SK-N-SH (cell line): ENCODE measurements around the gene RAI2. TPM values are rescaled to one million over a fixed set of nuclear protein-coding genes. Genes with fewer than 3 reads are reported as not detected.

Source experiments
- CTCF ChIA-PET: fragments of 300-600, 350-600 bp; formaldehyde crosslinking; extraction: SDS; loops from one replicate; lab custom pipeline; 2021; lab: Yijun Ruan, JAX
- POLR2A ChIA-PET: fragments of 350-600 bp; sonication (Branson Sonifier 250); formaldehyde crosslinking; extraction: SDS; loops from one replicate; lab custom pipeline; 2020; ENCODE audit warnings: antibody characterized with exemption, inconsistent platforms; lab: Yijun Ruan, JAX
- DNase-seq: peaks from one replicate; pipeline ENCODE4 v3.0.0; 2012
- H2AFZ ChIP-seq: fragments of 200-600 bp; sonication (generic); 2 replicates; pipeline ENCODE4 v1.8.1; 2016; ENCODE audit warnings: antibody characterized with exemption, mild to moderate bottlenecking, low read depth
- H3F3A ChIP-seq: fragments of 200-600 bp; sonication (generic); replicated peaks from 2 replicates; pipeline ENCODE3; 2016; ENCODE audit warnings: antibody characterized with exemption, mild to moderate bottlenecking; ENCODE audit not compliant: insufficient read depth
- H3K27ac ChIP-seq, 2 experiments: fragments of 200-500 bp in 1 of 2; fragments of 200-600 bp in 1 of 2; sonication (Bioruptor generic) in 1 of 2; sonication (generic), shearing (Covaris generic) in 1 of 2; 2 replicates each; pipeline versions ENCODE4 v1.5.1 to v1.6.1; 2014 to 2016; ENCODE audit warnings: low read depth in 2 of 2, inconsistent platforms in 1 of 2, low read length in 1 of 2, mild to moderate bottlenecking in 1 of 2, mixed read lengths in 1 of 2
- H3K27me3 ChIP-seq: fragments of 200-600 bp; sonication (generic), shearing (Covaris generic); 2 replicates; pipeline ENCODE4 v1.6.1; 2016; ENCODE audit warnings: mixed run types; ENCODE audit not compliant: insufficient read depth
- H3K36me3 ChIP-seq, 2 experiments: fragments of 200-500 bp in 1 of 2; fragments of 200-600 bp in 1 of 2; sonication (Bioruptor generic) in 1 of 2; sonication (generic) in 1 of 2; replicated peaks in 1 of 2; 2 replicates each; pipeline versions ENCODE3 to v1.5.1; 2014 to 2016; ENCODE audit warnings: low read length in 1 of 2, mild to moderate bottlenecking in 1 of 2; ENCODE audit not compliant: insufficient read depth in 2 of 2, control insufficient read depth in 1 of 2
- H3K4me1 ChIP-seq, 2 experiments: fragments of 200-500 bp in 1 of 2; fragments of 200-600 bp in 1 of 2; sonication (Bioruptor generic) in 1 of 2; sonication (generic), shearing (Covaris generic) in 1 of 2; 2 replicates each; pipeline versions ENCODE4 v1.5.1 to v1.6.1; 2014 to 2016; ENCODE audit warnings: low read depth in 1 of 2, low read length in 1 of 2, mixed run types in 1 of 2; ENCODE audit not compliant: insufficient read depth in 2 of 2, control insufficient read depth in 1 of 2
- H3K4me2 ChIP-seq: fragments of 200-600 bp; sonication (generic), shearing (Covaris generic); 2 replicates; pipeline ENCODE4 v1.6.1; 2017; ENCODE audit warnings: mixed run types
- H3K4me3 ChIP-seq, 2 experiments: fragments of 200-500 bp in 1 of 2; fragments of 200-600 bp in 1 of 2; sonication (Bioruptor generic) in 1 of 2; sonication (generic), shearing (Covaris generic) in 1 of 2; 2 replicates each; pipeline versions ENCODE4 v1.5.1 to v1.8.1; 2014 to 2016; ENCODE audit warnings: low read depth in 2 of 2, inconsistent platforms in 1 of 2, low read length in 1 of 2, mild to moderate bottlenecking in 1 of 2, mixed read lengths in 1 of 2, moderate library complexity in 1 of 2
- H3K79me2 ChIP-seq: fragments of 200-600 bp; sonication (generic); 2 replicates; pipeline ENCODE4 v1.8.1; 2017; ENCODE audit warnings: mild to moderate bottlenecking; ENCODE audit not compliant: insufficient read depth
- H3K9ac ChIP-seq: fragments of 200-600 bp; sonication (generic); 2 replicates; pipeline ENCODE4 v1.6.1; 2017; ENCODE audit warnings: mixed run types
- H3K9me2 ChIP-seq: fragments of 200-600 bp; sonication (generic); 2 replicates; pipeline ENCODE4 v1.6.1; 2017; ENCODE audit warnings: mixed run types
- H3K9me3 ChIP-seq: fragments of 200-600 bp; sonication (generic); 2 replicates; pipeline ENCODE4 v1.6.1; 2017; ENCODE audit warnings: mixed run types, mild to moderate bottlenecking, moderate library complexity
- H4K20me1 ChIP-seq: fragments of 200-600 bp; sonication (generic); 2 replicates; pipeline ENCODE4 v1.6.1; 2017; ENCODE audit warnings: mild to moderate bottlenecking, mixed run types; ENCODE audit not compliant: insufficient read depth
- CHD2 ChIP-seq: fragments of 150-350 bp; IDR thresholded peaks from 2 replicates; pipeline ENCODE4 v1.6.1; 2018; ENCODE audit warnings: low read length; ENCODE audit not compliant: partially characterized antibody
- CTCF ChIP-seq: fragments of 200-600 bp; sonication (generic); IDR thresholded peaks from 2 replicates; pipeline ENCODE4 v1.6.1; 2017; ENCODE audit warnings: antibody characterized with exemption, mild to moderate bottlenecking, moderate library complexity
- ELF1 ChIP-seq: IDR thresholded peaks from 2 replicates; pipeline ENCODE4 v1.4.0; 2012
- FOXJ3 ChIP-seq: sonication (generic); formaldehyde crosslinking; IDR thresholded peaks from 2 replicates; pipeline ENCODE4 v1.5.1; 2020; ENCODE audit warnings: mild to moderate bottlenecking, missing genetic modification reagents
- FOXM1 ChIP-seq: IDR thresholded peaks from 2 replicates; pipeline ENCODE4 v1.4.0; 2012; ENCODE audit warnings: low read depth, mild to moderate bottlenecking
- MEF2A ChIP-seq: IDR thresholded peaks from 2 replicates; pipeline ENCODE4 v1.4.0; 2012; ENCODE audit warnings: low read depth, borderline replicate concordance
- NFIC ChIP-seq: IDR thresholded peaks from 2 replicates; pipeline ENCODE4 v1.4.0; 2012; ENCODE audit warnings: borderline replicate concordance
- RAD21 ChIP-seq: IDR thresholded peaks from 2 replicates; pipeline ENCODE4 v1.6.1; 2012; ENCODE audit warnings: mild to moderate bottlenecking, low read length
- RXRA ChIP-seq: IDR thresholded peaks from 2 replicates; pipeline ENCODE4 v1.4.0; 2012; ENCODE audit warnings: low read depth, mild to moderate bottlenecking, borderline replicate concordance
- TEAD4 ChIP-seq: IDR thresholded peaks from 2 replicates; pipeline ENCODE4 v1.4.0; 2012; ENCODE audit warnings: mild to moderate bottlenecking, borderline replicate concordance; ENCODE audit not compliant: insufficient read depth
- USF2 ChIP-seq: fragments of 150-350 bp; IDR thresholded peaks from 2 replicates; pipeline ENCODE4 v1.6.1; 2017; ENCODE audit warnings: antibody characterized with exemption, low read length, low read depth, borderline replicate concordance
- YY1 ChIP-seq: IDR thresholded peaks from 2 replicates; pipeline ENCODE4 v1.4.0; 2012; ENCODE audit warnings: low read depth, mild to moderate bottlenecking
- WGBS: methylation state at CpG from one replicate; pipeline ENCODE4 v1.1.6; 2017; ENCODE audit warnings: low lambda C conversion rate; 5-methylcytosine and 5-hydroxymethylcytosine counted together
- polyA plus RNA-seq, 3 experiments: library from polyadenylated mRNA; depleted of rRNA; stranded (reverse); fragments of >200 nt; gene quantifications; 2 replicates each; pipeline ENCODE4 v1.2.3, GENCODE V29; 2012
- TF ChIP-seq, protein P1 (sequence below): IDR thresholded peaks from 2 replicates; pipeline ENCODE4 v1.4.0; 2012; ENCODE audit warnings: low read depth, borderline replicate concordance
- TF ChIP-seq, protein P2 (sequence below): IDR thresholded peaks from 2 replicates; pipeline ENCODE4; 2012

RAI2 gene
- polyA plus RNA-seq, 1 of the 3 experiments (the other 2 are of a cell fraction), result 0.07 TPM

DNA sequence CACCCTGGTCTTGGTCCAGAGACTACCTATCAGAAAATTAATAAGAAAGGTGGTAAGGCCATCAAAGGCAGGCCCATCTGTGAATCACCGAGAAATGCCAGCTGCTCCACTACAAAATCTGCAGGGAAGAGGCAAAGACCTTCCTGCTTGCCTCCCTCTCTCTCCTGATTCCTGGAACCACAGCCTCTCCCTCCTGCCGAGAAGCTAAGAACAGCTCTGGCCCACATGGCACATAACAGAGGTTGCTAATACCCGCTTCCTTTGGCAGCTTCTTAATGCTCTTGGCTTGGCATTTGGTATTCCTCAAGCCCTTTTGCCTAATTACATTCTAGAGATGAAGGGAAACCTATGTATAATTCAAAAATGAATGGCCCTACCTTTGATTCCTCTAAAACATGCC is 32.9 kb downstream of the RAI2 start:
- WGBS, result 29% methylated on average over 3 of the region's 3 CpGs
- no peak for DNase-seq
- CTCF ChIA-PET, result interaction anchor here (3.1 kb wide), 1 partner anchor 15 kb away, joined by 12 read pairs; no protein-coding TSS in a partner anchor
- H2AFZ ChIP-seq, result no peak overlapping the region
- no peak overlapping the region for H3K9ac ChIP-seq
- H3K9me3 ChIP-seq, result no peaks in the 10 kb centered on the region
- no peaks in the 10 kb centered on the region for H3K9me2 ChIP-seq
- no peak overlapping the region for H3K4me3 ChIP-seq
- no peak overlapping the region for H3K4me2 ChIP-seq
- H3K79me2 ChIP-seq, result no peaks in the 10 kb centered on the region
- H3K4me1 ChIP-seq, result no peaks in the 10 kb centered on the region
- TF ChIP-seq, protein P1, sequence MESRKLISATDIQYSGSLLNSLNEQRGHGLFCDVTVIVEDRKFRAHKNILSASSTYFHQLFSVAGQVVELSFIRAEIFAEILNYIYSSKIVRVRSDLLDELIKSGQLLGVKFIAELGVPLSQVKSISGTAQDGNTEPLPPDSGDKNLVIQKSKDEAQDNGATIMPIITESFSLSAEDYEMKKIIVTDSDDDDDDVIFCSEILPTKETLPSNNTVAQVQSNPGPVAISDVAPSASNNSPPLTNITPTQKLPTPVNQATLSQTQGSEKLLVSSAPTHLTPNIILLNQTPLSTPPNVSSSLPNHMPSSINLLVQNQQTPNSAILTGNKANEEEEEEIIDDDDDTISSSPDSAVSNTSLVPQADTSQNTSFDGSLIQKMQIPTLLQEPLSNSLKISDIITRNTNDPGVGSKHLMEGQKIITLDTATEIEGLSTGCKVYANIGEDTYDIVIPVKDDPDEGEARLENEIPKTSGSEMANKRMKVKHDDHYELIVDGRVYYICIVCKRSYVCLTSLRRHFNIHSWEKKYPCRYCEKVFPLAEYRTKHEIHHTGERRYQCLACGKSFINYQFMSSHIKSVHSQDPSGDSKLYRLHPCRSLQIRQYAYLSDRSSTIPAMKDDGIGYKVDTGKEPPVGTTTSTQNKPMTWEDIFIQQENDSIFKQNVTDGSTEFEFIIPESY, result no peak
- TF ChIP-seq TEAD4, result no peak
- no peaks in the 10 kb centered on the region for H3K36me3 ChIP-seq
- no peaks in the 10 kb centered on the region for H3F3A ChIP-seq
- H4K20me1 ChIP-seq, result no peaks in the 10 kb centered on the region
- peaks cover 10% of the 10 kb centered on the region; the same call in 1 of the 2 replicates for H3K27me3 ChIP-seq
- POLR2A ChIA-PET, result no interaction called here
- no peak overlapping the region for H3K27ac ChIP-seq

DNA sequence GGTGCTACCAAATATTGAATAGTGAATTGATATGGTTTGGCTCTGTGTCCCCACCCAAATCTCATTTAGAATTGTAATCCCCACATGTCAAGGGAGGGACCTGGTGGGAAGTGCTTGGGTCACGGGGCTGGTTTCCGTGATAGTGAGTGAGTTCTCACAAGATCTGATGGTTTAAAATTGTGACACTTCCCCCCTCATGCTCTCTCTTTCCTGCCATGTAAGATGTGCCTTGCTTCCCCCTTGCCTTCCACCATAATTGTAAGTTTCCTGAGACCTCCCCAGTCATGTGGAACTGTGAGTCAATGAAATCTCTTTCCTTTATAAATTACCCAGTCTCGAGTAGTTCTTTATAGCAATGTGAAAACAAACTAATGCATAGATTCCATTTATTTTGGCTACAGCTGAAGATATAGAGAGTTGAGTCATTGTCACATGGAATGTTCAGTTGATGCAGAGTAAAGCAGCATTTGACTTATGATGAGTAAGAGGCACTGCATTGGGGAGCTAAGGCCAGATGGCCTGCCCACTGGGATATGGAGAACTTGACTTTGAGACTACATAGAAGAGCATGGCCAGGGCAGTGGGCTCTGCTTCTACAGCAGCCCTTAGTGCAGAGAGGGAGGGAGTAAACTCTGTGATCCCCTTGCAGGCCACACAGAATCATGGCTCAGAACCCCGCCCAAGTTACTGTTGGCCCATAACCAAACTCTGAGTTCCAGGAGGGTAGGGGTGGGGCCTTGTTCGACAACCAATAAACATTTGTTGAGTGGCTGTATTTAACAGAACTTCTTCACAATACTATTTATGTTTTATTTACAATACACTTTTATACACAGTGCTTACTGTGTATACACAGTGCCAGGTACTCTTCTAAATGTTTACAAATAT is 34.2 kb downstream of the RAI2 start:
- Histone ChIP-seq H3F3A (no peaks in the 10 kb centered on the region), H3K9me3 (no peaks in the 10 kb centered on the region), H4K20me1 (no peaks in the 10 kb centered on the region), H3K9me2 (no peaks in the 10 kb centered on the region), H2AFZ (no peak overlapping the region), H3K4me2 (no peak overlapping the region), H3K9ac (no peak overlapping the region), H3K79me2 (no peaks in the 10 kb centered on the region), H3K4me1 (no peaks in the 10 kb centered on the region), H3K27me3 (no peaks in the 10 kb centered on the region), H3K4me3 (no peak overlapping the region), H3K27ac (no peak overlapping the region), H3K36me3 (no peaks in the 10 kb centered on the region)
- DNase-seq, result no peak
- TF ChIP-seq YY1, result no peak
- TF ChIP-seq ELF1, result no peak
- TF ChIP-seq CHD2, result no peak
- TF ChIP-seq, protein P2, sequence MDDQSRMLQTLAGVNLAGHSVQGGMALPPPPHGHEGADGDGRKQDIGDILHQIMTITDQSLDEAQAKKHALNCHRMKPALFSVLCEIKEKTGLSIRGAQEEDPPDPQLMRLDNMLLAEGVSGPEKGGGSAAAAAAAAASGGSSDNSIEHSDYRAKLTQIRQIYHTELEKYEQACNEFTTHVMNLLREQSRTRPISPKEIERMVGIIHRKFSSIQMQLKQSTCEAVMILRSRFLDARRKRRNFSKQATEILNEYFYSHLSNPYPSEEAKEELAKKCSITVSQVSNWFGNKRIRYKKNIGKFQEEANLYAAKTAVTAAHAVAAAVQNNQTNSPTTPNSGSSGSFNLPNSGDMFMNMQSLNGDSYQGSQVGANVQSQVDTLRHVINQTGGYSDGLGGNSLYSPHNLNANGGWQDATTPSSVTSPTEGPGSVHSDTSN, result no peak
- no peak for TF ChIP-seq MEF2A
- no peak for TF ChIP-seq FOXM1
- TF ChIP-seq USF2, result no peak
- TF ChIP-seq FOXJ3 (CRISPR knock-in tag), result no peak
- no peak for TF ChIP-seq RXRA
- no peak for TF ChIP-seq CTCF
- TF ChIP-seq RAD21, result no peak
- no peak for TF ChIP-seq NFIC
- CTCF ChIA-PET, result interaction anchor here (0.6 kb wide), 1 partner anchor 471 kb away, joined by 3 read pairs; no protein-coding TSS in a partner anchor
- POLR2A ChIA-PET, result no interaction called here
- WGBS, result 17% methylated on average over 5 of the region's 5 CpGs
